Muscle of arm (tissue), 12 donors: ENCODE data around the gene ITGB3. TPM values are rescaled to one million over a fixed set of nuclear protein-coding genes. Genes with fewer than 3 reads are reported as not detected.

Experiments
- DNase-seq: peaks from one replicate; pipeline ENCODE4 v3.0.0-alpha.2; 2013
- polyA plus RNA-seq, 12 donors: library from polyadenylated mRNA; unstranded; fragments of 120-200 nt; gene quantifications; one replicate each; pipeline ENCODE4 v1.2.1, GENCODE V29; 2013; ENCODE audit not compliant: insufficient read length in 12 of 12

ITGB3 gene
- polyA plus RNA-seq, 12 donors: 10.6 to 17.7 (median 14.0) TPM; not detected in 1

- DNase-seq: no peak
Measured at GRCh38 chr17:47332287-47332686, 78.7 kb downstream of the ITGB3 start.

GRCh38 chr17:47335101-47335936, 81.7 kb downstream of the ITGB3 start:
- no peak for DNase-seq

GRCh38 chr17:47338026-47338425, 84.4 kb downstream of the ITGB3 start:
- DNase-seq: no peak

- no peak for DNase-seq
Measured at GRCh38 chr17:47352848-47353247, 99.2 kb downstream of the ITGB3 start.

- DNase-seq: no peak
Measured at GRCh38 chr17:47358652-47359051, 105.0 kb downstream of the ITGB3 start.

Other genes starting within 250 kb of the ITGB3 start
- gene CDC27, start 64.5 kb upstream of the ITGB3 start, polyA plus RNA-seq: 10 to 100 TPM in 11 of 12 donors, not detected in 1; 28.8 to 88.6 (median 56.1) TPM
- gene MYL4, start 44.5 kb upstream of the ITGB3 start, polyA plus RNA-seq: 1,000 to 10,000 TPM in 10 of 12 donors, 100 to 1,000 TPM in 2; 673 to 6,112 (median 1,509) TPM
- 10 to 100 TPM in 3 of 12 donors, 1 to 10 TPM in 8, not detected in 1; 2.1 to 16.1 (median 6.9) TPM for gene EFCAB13, start 70.1 kb downstream of the ITGB3 start, polyA plus RNA-seq